Measurements from ENCODE around the gene TBC1D1. TPM values are rescaled to one million over a fixed set of nuclear protein-coding genes. Genes with fewer than 3 reads are reported as not detected.
A peak's percentile ranks its signal among the peaks of the same experiment; 100 is the strongest.

The TBC1D1 gene
- total and polyA plus RNA-seq, 12 donors, result 85.4 to 153 (median 106) TPM

DNA sequence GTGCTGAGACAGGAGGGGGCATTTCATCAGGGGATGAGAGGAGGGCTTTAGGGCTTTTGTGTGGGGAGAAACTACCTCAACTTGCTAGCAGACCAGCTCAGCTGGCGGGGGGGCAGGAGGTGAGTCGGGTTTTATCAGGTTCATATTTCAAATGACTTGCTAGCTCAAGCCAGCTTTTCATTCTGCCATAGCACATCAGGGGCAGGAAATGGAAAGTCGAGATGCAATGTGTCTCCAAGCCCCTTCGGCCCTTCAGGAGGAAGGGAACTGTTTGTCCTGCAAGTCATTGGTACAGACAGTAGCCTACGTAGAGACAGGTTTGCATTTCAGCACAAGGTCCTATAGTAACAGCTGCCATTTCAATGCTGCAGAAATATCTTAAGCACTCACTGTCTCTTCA, 263.4 kb downstream of the TBC1D1 start:
- Histone ChIP-seq H3K4me3 (no peak overlapping the region), H3K27ac (peak overlapping the region; percentile 36 to 77 (median 69)), H3K9me3 (no peaks in the 10 kb centered on the region), H3K27me3 (no peaks in the 10 kb centered on the region), H3K36me3 (no peaks in the 10 kb centered on the region), H3K4me1 (peaks cover 7 to 72% (median 31%) of the 10 kb centered on the region in 9 donors)
- ATAC-seq (peak in 1 of 8 donors; percentile 63), DNase-seq (no peak)
- intact Hi-C loops (cut with DNase I), result no loop called here
- TF ChIP-seq, protein P1, sequence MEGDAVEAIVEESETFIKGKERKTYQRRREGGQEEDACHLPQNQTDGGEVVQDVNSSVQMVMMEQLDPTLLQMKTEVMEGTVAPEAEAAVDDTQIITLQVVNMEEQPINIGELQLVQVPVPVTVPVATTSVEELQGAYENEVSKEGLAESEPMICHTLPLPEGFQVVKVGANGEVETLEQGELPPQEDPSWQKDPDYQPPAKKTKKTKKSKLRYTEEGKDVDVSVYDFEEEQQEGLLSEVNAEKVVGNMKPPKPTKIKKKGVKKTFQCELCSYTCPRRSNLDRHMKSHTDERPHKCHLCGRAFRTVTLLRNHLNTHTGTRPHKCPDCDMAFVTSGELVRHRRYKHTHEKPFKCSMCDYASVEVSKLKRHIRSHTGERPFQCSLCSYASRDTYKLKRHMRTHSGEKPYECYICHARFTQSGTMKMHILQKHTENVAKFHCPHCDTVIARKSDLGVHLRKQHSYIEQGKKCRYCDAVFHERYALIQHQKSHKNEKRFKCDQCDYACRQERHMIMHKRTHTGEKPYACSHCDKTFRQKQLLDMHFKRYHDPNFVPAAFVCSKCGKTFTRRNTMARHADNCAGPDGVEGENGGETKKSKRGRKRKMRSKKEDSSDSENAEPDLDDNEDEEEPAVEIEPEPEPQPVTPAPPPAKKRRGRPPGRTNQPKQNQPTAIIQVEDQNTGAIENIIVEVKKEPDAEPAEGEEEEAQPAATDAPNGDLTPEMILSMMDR (IDR thresholded peaks at IDR 0.05), result no peak
- 40 to 49% methylated on average over 5 of the region's 5 CpGs for WGBS, 2 donors

- ATAC-seq (peak; percentile 71 to 84 (median 80)), DNase-seq (peak; percentile 36 to 60)
- H3K4me3 ChIP-seq, result peak overlapping the region in 3 of 10 donors; percentile 3 to 12 (median 7)
- WGBS, 2 donors, result 50 to 53% methylated on average over 17 of the region's 17 CpGs
- no peaks in the 10 kb centered on the region for H3K36me3 ChIP-seq
- peak overlapping the region; percentile 61 to 81 (median 72) for H3K27ac ChIP-seq
- intact Hi-C loops (cut with DNase I), result loop anchor here in 2 of 10 donors (5.0 kb wide), 2 partner anchors 78 to 93 kb away; no protein-coding TSS in a partner anchor
- H3K4me1 ChIP-seq, result peaks cover 6 to 67% (median 31%) of the 10 kb centered on the region in 9 donors
- no peaks in the 10 kb centered on the region for H3K9me3 ChIP-seq
- no peaks in the 10 kb centered on the region for H3K27me3 ChIP-seq
- TF ChIP-seq, protein P1 (IDR thresholded peaks at IDR 0.05), result no peak
These were observed 264.1 kb downstream of the TBC1D1 start for GRCh38 chr4:38154681-38155588.

GRCh38 chr4:38155589-38156294, 264.9 kb downstream of the TBC1D1 start:
- H3K4me1 ChIP-seq, result peaks cover 4 to 62% (median 34%) of the 10 kb centered on the region in 9 donors
- H3K27me3 ChIP-seq, result no peaks in the 10 kb centered on the region
- intact Hi-C loops (cut with DNase I), result loop anchor here in 2 of 10 donors (5.0 kb wide), 2 partner anchors 78 to 93 kb away; no protein-coding TSS in a partner anchor
- DNase-seq (no peak), ATAC-seq (peak in 7 of 8 donors; percentile 4 to 32 (median 9))
- TF ChIP-seq, protein P1 (IDR thresholded peaks at IDR 0.05), result no peak
- H3K27ac ChIP-seq, result peak overlapping the region; percentile 42 to 81 (median 72)
- H3K36me3 ChIP-seq, result no peaks in the 10 kb centered on the region
- WGBS, 2 donors, result 83% methylated on average over 7 of the region's 7 CpGs
- no peaks in the 10 kb centered on the region for H3K9me3 ChIP-seq
- no peak overlapping the region for H3K4me3 ChIP-seq

DNA sequence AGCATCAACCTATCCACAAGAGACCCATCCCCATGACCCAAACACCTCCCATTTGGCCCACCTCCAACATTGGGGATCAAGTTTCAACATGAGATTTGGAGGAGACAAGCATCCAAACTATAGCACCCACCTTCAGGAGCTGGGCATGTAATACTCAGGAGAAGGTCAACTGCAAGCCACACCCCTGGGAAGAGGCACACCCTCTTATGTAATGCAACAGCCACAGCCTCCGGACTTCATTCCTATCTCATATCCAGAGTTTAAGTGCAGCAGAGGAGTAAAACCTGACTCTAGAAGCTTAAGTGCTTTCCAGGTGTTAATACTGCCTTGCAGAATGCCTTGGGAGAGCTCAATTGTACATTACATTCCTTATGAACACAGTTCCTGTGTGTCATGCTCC, 266.7 kb downstream of the TBC1D1 start:
- Histone ChIP-seq H3K27me3 (no peaks in the 10 kb centered on the region), H3K4me3 (no peak overlapping the region), H3K36me3 (no peaks in the 10 kb centered on the region), H3K27ac (peak overlapping the region in 3 of 10 donors; percentile 15 to 43 (median 15)), H3K4me1 (peaks cover 6 to 76% (median 49%) of the 10 kb centered on the region in 9 donors), H3K9me3 (no peaks in the 10 kb centered on the region)
- intact Hi-C loops (cut with DNase I), result loop anchor here in 2 of 10 donors (5.0 kb wide), 2 partner anchors 80 to 95 kb away; no protein-coding TSS in a partner anchor
- 11 to 31% methylated on average over 1 of the region's 1 CpG for WGBS, 2 donors
- TF ChIP-seq, protein P1 (IDR thresholded peaks at IDR 0.05), result no peak
- no peak for ATAC-seq
- peak in 1 of 2 donors; percentile 38 for DNase-seq
